Ovary (tissue), 3 donors: Measurements from ENCODE around the gene RERE.

Experiments
- CTCF ChIP-seq, 3 donors: fragments of 450-650 bp in 2 of 3; fragments of 200-600 bp in 1 of 3; IDR thresholded peaks; one replicate each; pipeline versions ENCODE4 v1.5.1 to v1.8.0; 2016 to 2022; ENCODE audit warnings: antibody characterized with exemption in 3 of 3, mild to moderate bottlenecking in 1 of 3
- EP300 ChIP-seq: sonication (generic); formaldehyde crosslinking; IDR thresholded peaks from one replicate; pipeline ENCODE4 v1.6.1; 2017; ENCODE audit warnings: antibody characterized with exemption
- POLR2A ChIP-seq: fragments of 450-650 bp; IDR thresholded peaks from one replicate; pipeline ENCODE4 v1.6.1; 2017; ENCODE audit warnings: antibody characterized with exemption, mild to moderate bottlenecking, moderate library complexity
- donor health status: DM: no; HTN: no; CAD: no.

DNA sequence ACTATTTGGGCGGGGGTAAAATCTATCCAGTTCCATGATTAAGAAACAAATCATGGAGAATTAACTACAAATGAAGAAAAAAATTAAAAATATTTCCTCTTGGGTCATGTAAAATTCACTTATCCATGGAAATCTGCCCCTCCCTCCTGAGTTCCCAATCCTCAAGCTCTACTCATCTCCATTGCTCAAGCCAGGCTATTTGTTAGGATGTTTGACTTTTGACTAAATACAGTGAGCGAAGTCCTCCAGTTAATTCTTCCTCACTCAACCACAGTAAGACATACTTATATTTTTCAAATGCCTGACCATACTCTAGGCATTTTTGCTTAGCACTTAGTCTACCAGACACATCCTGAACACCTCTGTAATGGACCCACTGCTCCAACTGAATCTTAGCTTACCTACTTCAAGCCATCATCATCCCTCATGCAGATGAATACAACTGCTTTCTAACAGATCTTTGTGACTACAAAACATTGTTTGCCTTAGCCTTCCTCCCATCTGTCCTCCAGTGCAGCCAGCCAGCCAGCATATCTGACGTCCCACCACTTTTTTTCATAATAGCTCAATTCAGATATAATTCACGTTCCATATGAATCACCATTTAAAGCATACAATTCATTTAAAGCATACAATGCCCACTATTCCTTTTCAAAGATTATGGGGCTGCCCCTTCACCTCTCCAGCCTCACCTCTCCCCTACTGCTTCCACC lies 154.2 kb downstream of the RERE start:
- TF ChIP-seq CTCF (IDR thresholded peaks at IDR 0.05) (no peak), EP300 (no peak), POLR2A (no peak)
